Panc1 (cell line): Measurements from ENCODE around the gene DUSP8. TPM values are rescaled to one million over a fixed set of nuclear protein-coding genes. Genes with fewer than 3 reads are reported as not detected.

Source experiments
- ATAC-seq: fragments of 200-7000 bp; cut with Tn5 transposase; 2 replicates; pipeline ENCODE4 v1.9.1; 2020; ENCODE audit warnings: mild to moderate bottlenecking, moderate library complexity
- BruUV-seq: library from RNA; stranded (reverse); fragments of 400-500 nt; replicated peaks from 2 replicates; lab custom pipeline; 2021; lab: Mats Ljungman, UMichigan
- CTCF ChIA-PET: fragments of 300-600 bp; sonication (Branson Sonifier 250); formaldehyde crosslinking; loops from one replicate; lab custom pipeline; 2022; ENCODE audit warnings: antibody characterized with exemption; lab: Charles Lee
- POLR2A ChIA-PET: fragments of 300-600 bp; sonication (Branson Sonifier 250); formaldehyde crosslinking; loops from one replicate; lab custom pipeline; 2022; ENCODE audit warnings: antibody characterized with exemption; lab: Charles Lee
- DNase-seq: peaks from one replicate; pipeline ENCODE4 v3.0.0-alpha.2; 2010; ENCODE audit warnings: low read depth, low spot score
- H3K27ac ChIP-seq: 2 replicates; pipeline ENCODE4 v1.5.1; 2011; ENCODE audit warnings: mild to moderate bottlenecking, low read length, inconsistent platforms
- H3K27me3 ChIP-seq: fragments of 200-500 bp; sonication (Bioruptor generic); 2 replicates; pipeline ENCODE4 v1.6.0; 2014; ENCODE audit warnings: low read length, inconsistent platforms; ENCODE audit not compliant: control insufficient read depth, insufficient read depth
- H3K36me3 ChIP-seq: fragments of 200-500 bp; sonication (Bioruptor generic); 2 replicates; pipeline ENCODE4 v1.5.1; 2014; ENCODE audit warnings: inconsistent platforms, mild to moderate bottlenecking, low read length, moderate library complexity; ENCODE audit not compliant: control insufficient read depth, insufficient read depth
- H3K4me1 ChIP-seq: 2 replicates; pipeline ENCODE4 v1.5.1; 2011; ENCODE audit warnings: inconsistent platforms, mild to moderate bottlenecking, low read length, moderate library complexity; ENCODE audit not compliant: control insufficient read depth, insufficient read depth
- H3K4me3 ChIP-seq, 2 experiments: 2 replicates each; pipeline ENCODE4 v1.5.1; 2011 to 2012; ENCODE audit warnings: low read depth in 2 of 2, low read length in 2 of 2, mild to moderate bottlenecking in 2 of 2, inconsistent platforms in 1 of 2, moderate library complexity in 1 of 2
- H3K9me3 ChIP-seq: fragments of 200-500 bp; sonication (Bioruptor generic); 2 replicates; pipeline ENCODE4 v1.5.1; 2014; ENCODE audit warnings: low read depth, mild to moderate bottlenecking, inconsistent platforms, low read length, moderate library complexity; ENCODE audit not compliant: control insufficient read depth, insufficient read depth
- SIN3A ChIP-seq: IDR thresholded peaks from 2 replicates; pipeline ENCODE4 v1.6.1; 2012; ENCODE audit warnings: low read depth, mild to moderate bottlenecking, low read length, moderate library complexity, borderline replicate concordance; ENCODE audit not compliant: insufficient read depth
- TCF7L2 ChIP-seq: IDR thresholded peaks from 2 replicates; pipeline ENCODE4 v1.6.1; 2011; ENCODE audit warnings: mild to moderate bottlenecking, low read depth, low read length, inconsistent platforms
- in situ Hi-C: cut with HindIII; loops from 2 replicates; pipeline ENCODE4 v1.10.0; 2016; ENCODE audit warnings: low sequenced_read_pairs, low pct_unique_long_range_greater_than_20kb
- intact Hi-C: fragments of 100-400 bp; cut with micrococcal nuclease; formaldehyde crosslinking; loops from one replicate; pipeline ENCODE4 v1.10.0; 2022; ENCODE audit not compliant: unreplicated experiment
- total RNA-seq: library from RNA; stranded (reverse); gene quantifications from one replicate; pipeline ENCODE4 v1.2.1, GENCODE V29; 2021; ENCODE audit not compliant: unreplicated experiment
- TF ChIP-seq, protein P1 (sequence below): fragments of 450-650 bp; IDR thresholded peaks from 2 replicates; pipeline ENCODE4 v1.5.1; 2017; ENCODE audit warnings: mild to moderate bottlenecking
- TF ChIP-seq, protein P2 (sequence below), 2 experiments: IDR thresholded peaks; 2 replicates each; pipeline ENCODE4 v1.6.1; 2011 to 2012; ENCODE audit warnings: low read depth in 2 of 2, control low read depth in 1 of 2, low read length in 1 of 2, mild to moderate bottlenecking in 1 of 2, moderate library complexity in 1 of 2; ENCODE audit not compliant: insufficient read depth in 1 of 2

Gene DUSP8
- total RNA-seq, 1 experiment from 2014 or later: 5.5 TPM

DNA sequence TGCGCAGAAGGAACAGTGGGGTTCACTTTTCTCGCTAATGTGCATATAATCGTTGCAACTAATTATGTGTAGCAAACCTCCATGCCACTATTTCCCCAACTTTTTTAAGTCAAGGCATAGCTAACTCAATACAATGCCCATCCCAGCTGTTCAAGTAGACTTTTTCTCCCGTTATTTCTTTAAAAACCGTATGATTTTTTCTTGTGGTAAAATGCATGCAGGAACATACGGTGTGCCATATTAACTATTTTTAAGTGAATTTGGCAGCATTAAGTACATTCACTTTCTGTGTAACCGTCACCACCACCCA lies 2.8 kb upstream of the DUSP8 start:
- intact Hi-C loops (loop anchor here (1.0 kb wide), 1 partner anchor 29 kb away; no protein-coding TSS in a partner anchor), in situ Hi-C loops (no loop called here)
- Histone ChIP-seq H3K36me3 (no peaks in the 10 kb centered on the region), H3K27me3 (no peaks in the 10 kb centered on the region; the same call in 1 of the 2 replicates), H3K4me3 (no peak overlapping the region), H3K27ac (no peak overlapping the region), H3K4me1 (peaks cover 21% of the 10 kb centered on the region), H3K9me3 (peaks cover 4% of the 10 kb centered on the region; the same call in 1 of the 2 replicates)
- CTCF ChIA-PET: interaction anchor here (0.6 to 3.2 kb wide), 15 partner anchors 15 to 312 kb away, joined by 3 to 95 read pairs (median 6); no protein-coding TSS in a partner anchor
- no peak for TF ChIP-seq SIN3A
- TF ChIP-seq, protein P1, sequence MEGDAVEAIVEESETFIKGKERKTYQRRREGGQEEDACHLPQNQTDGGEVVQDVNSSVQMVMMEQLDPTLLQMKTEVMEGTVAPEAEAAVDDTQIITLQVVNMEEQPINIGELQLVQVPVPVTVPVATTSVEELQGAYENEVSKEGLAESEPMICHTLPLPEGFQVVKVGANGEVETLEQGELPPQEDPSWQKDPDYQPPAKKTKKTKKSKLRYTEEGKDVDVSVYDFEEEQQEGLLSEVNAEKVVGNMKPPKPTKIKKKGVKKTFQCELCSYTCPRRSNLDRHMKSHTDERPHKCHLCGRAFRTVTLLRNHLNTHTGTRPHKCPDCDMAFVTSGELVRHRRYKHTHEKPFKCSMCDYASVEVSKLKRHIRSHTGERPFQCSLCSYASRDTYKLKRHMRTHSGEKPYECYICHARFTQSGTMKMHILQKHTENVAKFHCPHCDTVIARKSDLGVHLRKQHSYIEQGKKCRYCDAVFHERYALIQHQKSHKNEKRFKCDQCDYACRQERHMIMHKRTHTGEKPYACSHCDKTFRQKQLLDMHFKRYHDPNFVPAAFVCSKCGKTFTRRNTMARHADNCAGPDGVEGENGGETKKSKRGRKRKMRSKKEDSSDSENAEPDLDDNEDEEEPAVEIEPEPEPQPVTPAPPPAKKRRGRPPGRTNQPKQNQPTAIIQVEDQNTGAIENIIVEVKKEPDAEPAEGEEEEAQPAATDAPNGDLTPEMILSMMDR: no peak
- TF ChIP-seq, protein P2, sequence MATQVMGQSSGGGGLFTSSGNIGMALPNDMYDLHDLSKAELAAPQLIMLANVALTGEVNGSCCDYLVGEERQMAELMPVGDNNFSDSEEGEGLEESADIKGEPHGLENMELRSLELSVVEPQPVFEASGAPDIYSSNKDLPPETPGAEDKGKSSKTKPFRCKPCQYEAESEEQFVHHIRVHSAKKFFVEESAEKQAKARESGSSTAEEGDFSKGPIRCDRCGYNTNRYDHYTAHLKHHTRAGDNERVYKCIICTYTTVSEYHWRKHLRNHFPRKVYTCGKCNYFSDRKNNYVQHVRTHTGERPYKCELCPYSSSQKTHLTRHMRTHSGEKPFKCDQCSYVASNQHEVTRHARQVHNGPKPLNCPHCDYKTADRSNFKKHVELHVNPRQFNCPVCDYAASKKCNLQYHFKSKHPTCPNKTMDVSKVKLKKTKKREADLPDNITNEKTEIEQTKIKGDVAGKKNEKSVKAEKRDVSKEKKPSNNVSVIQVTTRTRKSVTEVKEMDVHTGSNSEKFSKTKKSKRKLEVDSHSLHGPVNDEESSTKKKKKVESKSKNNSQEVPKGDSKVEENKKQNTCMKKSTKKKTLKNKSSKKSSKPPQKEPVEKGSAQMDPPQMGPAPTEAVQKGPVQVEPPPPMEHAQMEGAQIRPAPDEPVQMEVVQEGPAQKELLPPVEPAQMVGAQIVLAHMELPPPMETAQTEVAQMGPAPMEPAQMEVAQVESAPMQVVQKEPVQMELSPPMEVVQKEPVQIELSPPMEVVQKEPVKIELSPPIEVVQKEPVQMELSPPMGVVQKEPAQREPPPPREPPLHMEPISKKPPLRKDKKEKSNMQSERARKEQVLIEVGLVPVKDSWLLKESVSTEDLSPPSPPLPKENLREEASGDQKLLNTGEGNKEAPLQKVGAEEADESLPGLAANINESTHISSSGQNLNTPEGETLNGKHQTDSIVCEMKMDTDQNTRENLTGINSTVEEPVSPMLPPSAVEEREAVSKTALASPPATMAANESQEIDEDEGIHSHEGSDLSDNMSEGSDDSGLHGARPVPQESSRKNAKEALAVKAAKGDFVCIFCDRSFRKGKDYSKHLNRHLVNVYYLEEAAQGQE (IDR thresholded peaks at IDR 0.05; ENCODE audit: insufficient read depth in 1 of 2, low read depth in 2 of 2, low read length in 1 of 2): no peak
- DNase-seq (no peak), ATAC-seq (no peak)
- POLR2A ChIA-PET: interaction anchor here (0.5 to 0.6 kb wide), 4 partner anchors 10 to 357 kb away, joined by 3 to 6 read pairs (median 4); partner anchors contain the start of gene KRTAP5-1
- BruUV-seq: no TSS peak

DNA sequence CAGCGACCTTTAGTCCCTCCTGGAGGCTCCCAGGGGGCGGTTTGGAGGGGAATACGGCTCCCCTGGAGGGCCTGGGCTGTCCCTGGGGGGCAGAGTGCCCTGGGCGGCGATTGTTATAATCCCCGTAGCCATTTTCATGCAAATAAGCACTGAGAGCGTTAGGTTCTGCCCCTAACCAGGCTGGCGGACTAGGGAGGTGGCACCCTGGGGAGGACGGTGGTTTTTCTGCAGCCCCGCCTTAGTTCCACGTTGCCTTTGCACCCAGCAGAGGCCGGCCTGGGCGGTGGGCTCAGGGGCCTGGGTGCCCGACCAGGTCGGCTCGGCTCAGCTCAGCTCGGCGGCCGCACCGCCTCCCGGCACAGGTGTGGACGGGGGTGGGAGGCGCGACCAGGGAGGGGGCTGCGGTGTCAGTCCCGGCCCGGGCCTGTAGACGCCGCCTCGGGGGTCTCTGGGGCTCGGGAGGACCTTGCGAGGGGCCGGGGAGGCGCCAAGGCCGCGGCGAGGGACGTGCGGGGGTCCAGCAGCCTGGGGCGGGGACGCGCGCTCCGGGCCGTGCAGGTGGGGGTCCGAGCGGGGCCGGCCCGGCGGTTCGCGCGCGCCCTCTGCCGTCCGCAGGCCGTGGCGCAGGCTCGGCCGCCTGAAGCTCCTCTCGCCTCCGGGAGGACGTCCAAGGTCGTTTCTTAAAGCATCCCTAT lies 2.3 kb upstream of the DUSP8 start:
- POLR2A ChIA-PET: interaction anchor here (0.5 to 0.6 kb wide), 4 partner anchors 10 to 357 kb away, joined by 3 to 6 read pairs (median 4); partner anchors contain the start of gene KRTAP5-1
- intact Hi-C loops (no loop called here), in situ Hi-C loops (no loop called here)
- peaks cover 4% of the 10 kb centered on the region; the same call in 1 of the 2 replicates for H3K9me3 ChIP-seq
- BruUV-seq: no TSS peak
- DNase-seq (no peak), ATAC-seq (peak; percentile 75)
- no peaks in the 10 kb centered on the region for H3K36me3 ChIP-seq
- no peak for TF ChIP-seq TCF7L2
- TF ChIP-seq, protein P1: peak; percentile 100
- peaks cover 21% of the 10 kb centered on the region for H3K4me1 ChIP-seq
- CTCF ChIA-PET: interaction anchor here (0.6 to 3.2 kb wide), 20 partner anchors 8 to 312 kb away, joined by 3 to 95 read pairs (median 4); no protein-coding TSS in a partner anchor
- peak overlapping the region; percentile 41 to 59 for H3K4me3 ChIP-seq
- H3K27me3 ChIP-seq: no peaks in the 10 kb centered on the region; the same call in 1 of the 2 replicates
- no peak overlapping the region for H3K27ac ChIP-seq
